HG02852 (cell line): ENCODE measurements around the gene FANCE.

Source experiments
- ATAC-seq: cut with Tn5 transposase; IDR thresholded peaks from one replicate; pipeline ENCODE4 v1.9.1; 2021; ENCODE audit warnings: mild to moderate bottlenecking, moderate library complexity; ENCODE audit not compliant: unreplicated experiment

Gene FANCE, protein sequence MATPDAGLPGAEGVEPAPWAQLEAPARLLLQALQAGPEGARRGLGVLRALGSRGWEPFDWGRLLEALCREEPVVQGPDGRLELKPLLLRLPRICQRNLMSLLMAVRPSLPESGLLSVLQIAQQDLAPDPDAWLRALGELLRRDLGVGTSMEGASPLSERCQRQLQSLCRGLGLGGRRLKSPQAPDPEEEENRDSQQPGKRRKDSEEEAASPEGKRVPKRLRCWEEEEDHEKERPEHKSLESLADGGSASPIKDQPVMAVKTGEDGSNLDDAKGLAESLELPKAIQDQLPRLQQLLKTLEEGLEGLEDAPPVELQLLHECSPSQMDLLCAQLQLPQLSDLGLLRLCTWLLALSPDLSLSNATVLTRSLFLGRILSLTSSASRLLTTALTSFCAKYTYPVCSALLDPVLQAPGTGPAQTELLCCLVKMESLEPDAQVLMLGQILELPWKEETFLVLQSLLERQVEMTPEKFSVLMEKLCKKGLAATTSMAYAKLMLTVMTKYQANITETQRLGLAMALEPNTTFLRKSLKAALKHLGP

DNA sequence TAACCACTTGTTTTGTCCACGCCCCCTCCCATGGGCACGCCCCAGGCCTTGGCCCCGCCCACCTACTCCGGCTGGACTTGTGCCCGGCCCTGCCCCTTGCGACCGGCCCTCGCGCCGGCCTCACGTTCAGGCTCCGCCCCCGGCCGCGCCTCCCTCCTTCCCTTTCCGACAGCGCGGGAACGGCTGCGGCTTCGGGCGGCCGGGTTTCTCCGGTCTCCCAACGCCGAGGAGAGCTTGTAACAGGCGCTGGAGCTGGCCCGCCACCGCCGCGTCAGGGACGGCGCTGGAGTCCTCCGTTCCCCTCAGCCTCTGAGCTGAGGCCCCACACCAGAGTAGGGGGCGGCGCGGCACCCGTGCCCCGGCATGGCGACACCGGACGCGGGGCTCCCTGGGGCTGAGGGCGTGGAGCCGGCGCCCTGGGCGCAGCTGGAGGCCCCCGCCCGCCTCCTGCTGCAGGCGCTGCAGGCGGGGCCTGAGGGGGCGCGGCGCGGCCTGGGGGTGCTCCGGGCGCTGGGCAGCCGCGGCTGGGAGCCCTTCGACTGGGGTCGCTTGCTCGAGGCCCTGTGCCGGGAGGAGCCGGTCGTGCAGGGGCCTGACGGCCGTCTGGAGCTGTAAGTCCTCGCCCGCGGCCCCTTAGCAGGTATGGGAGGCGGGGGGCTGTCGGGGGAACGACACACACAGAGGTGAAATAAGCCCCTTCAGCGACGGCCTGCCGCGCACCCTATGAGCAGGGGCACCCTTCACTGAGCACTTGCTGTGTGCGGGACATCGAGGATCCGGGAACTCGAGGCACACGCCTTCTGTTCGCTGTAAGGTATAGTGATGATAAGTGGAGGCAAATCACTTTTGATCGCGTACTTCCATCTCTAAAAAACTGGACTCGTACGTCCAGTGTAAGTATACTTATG is at the start of gene FANCE:
Gene FANCE (plus strand): TSS at position 156 of the 908 bp plus-strand sequence. CDS start 208 bp downstream, at position 364.
- peak; percentile 94 for ATAC-seq

DNA sequence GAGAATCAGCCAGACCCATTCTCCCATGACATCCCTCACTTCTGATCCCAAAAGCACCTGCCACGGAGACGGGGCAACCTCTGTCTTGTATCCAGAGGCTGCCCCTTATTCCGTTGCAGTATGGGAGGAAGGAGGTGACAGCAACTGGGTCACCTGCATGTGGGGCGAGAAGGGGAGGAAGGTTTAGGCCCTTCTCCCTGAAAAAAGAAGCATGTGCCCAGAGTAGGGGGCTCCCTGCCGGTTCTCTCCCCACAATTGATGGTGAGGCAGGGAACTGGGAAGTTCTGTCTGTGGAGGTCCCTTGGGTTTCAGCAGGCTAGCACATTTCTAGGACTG is 49.3 kb upstream of the FANCE start:
- no peak for ATAC-seq

DNA sequence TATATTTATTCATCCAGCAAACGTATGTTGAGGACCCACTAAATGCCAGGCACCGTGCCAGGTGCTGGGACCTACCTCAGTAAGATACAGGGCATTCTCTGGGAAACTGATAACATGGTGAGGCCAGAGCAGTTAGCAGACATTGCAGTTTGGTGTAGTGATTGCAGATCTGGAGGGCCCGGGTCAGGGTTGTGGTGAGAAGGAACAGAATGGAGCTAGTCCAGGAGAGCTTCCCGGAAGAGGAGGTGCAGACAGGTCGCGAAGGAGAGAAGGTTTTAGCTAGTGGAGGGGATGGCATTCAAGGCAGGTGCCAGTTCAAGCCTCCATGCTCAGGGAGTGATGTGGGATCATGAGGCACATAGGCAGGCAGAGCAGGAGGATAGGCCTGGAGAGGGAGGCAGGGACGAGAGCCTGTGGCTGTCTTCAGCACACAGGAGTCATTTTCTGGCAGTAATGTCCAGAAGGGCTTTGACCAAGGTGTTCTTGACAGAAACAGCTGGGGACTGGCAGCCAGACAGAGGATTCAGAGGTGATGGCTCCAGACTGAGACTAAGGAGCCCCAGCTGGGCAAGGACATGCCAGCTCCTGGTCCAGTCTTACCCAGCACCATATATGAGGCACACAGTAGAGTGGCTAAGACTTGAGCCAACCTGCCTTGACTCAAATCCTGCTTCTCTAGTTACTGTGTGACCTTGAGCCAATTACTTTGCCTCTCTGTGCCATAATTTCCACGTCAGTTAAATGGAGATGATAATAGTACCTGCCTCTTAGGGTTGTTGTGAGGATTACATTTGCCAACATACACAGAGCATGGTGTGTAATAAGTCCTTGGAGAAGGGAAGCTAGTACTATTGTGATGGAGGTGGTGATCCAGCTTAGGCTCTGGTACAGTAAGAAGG is 48.3 kb upstream of the FANCE start:
- ATAC-seq: no peak

DNA sequence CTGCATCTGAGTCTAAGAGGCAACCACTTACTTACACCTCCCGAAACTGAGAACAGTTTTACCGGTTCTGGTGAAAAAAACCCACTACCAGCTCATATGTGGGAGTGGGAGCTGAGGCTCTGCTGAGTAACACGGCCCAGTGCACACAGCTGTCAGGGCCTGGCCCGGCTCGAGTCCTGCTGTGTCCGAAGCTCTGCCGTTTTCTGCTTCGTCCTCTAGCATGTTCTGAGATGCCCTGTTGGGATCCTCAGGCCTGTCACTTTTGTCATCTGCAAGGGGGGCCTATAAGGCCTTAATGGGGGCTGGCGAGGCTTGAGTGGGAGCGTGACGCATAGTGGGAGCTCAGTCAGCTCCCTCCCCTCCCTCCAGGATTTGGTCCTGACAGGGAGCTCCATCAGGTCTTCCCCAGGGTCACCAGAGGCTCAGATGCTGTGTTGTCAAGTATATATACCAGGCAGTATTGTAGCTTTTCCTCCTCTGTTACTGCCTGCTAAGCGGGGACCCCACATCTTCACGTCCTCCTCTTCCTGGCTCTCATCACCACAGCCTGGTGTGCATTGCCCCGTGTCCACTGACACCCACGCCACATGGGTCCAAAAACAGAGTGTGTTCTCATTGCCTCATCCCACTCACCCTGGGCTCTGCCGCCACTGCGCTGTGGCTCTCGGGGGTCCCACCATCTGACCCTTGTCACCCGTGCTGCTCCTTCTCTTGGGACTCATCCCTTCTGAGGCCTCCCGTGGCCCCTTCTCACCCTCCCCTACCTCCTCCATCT is 45.2 kb upstream of the FANCE start:
- no peak for ATAC-seq

DNA sequence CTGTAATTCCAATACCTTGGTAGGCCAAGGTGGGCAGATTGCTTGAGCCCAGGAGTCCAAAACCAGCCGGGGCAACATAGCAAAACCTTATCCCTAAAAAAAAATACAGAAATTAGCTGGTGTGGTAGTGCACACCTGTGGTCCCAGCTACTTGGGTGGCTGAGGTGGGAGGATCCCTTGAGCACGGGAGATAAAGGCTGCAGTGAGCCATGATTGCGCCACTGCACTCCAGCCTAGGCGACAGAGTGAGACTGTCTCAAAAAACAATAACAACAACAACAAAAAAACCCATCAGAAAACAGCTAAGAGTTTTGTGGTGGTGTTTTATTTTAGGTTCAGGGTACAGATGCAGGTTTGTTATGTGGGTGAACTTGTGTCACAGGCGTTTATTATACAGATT is 42.9 kb upstream of the FANCE start:
- no peak for ATAC-seq

DNA sequence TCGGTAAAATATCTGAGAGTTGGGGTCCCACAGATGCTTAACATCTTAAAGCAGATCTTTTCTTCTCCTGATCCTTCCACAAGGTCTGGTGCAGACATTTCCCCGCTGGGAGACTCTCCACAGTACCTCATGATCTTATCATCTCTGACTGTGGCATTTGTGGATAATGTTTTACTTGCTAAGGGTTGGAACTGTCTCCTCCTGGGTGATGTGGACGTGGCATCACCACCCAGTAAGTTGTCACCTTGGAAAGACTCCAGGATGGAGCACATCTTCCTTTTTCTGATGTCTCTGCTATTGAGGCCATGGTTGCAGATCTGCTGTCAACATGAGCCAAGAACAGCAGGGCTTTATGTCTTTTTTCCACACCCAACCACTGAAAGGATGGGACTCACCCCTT is 42.0 kb upstream of the FANCE start:
- no peak for ATAC-seq

DNA sequence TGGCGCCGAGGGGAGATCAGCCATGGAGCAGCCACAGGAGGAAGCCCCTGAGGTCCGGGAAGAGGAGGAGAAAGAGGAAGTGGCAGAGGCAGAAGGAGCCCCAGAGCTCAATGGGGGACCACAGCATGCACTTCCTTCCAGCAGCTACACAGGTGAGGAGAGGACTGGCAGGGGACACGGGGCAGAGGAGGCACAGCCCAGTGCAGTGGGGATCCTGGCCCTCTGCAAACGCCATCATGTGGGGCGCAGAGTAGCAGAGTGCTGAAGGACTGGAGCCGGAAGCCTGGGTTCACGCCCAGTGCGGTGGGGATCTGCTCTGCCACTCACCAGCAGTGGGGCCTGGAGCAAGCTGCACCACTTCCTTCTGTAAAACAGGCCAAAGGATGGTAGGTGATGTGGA is 41.1 kb upstream of the FANCE start:
- no peak for ATAC-seq

DNA sequence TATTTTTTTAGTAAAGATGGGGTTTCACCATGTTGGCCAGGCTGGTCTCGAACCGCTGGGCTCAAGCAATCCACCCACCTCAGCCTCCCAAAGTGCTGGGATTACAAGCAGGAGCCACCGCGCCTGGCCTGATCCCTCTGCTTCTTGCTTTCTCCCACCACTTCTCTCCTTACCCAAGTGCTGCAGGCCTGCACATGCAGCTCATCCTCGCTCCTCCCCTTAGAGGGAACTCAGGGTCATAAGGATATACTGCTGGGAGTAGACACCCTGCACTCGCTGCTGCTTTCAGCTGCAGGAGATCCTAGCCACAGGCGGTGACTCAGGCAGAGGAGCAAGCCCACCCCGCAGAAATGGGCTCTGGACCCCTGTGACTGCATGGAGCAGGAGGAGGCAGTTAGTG is 40.0 kb upstream of the FANCE start:
- no peak for ATAC-seq

DNA sequence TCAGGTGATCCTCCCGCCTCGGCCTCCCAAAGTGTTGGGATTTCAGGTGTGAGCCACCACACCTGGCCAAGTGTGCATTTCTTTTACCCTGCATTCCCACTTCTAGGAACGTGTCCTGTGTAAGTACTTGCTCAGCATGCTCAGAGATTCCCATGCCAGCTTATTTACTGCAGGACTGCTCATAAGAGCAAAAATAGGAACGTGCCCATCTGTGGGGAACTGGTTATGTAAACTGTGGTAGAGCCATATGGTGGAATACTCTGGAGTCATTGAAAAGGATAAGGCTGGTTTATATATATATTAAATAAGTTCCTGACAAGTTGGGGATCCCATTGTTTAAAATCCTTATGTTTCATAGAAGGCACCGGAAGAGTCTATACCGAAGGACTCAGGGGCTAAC is 38.2 kb upstream of the FANCE start:
- no peak for ATAC-seq

DNA sequence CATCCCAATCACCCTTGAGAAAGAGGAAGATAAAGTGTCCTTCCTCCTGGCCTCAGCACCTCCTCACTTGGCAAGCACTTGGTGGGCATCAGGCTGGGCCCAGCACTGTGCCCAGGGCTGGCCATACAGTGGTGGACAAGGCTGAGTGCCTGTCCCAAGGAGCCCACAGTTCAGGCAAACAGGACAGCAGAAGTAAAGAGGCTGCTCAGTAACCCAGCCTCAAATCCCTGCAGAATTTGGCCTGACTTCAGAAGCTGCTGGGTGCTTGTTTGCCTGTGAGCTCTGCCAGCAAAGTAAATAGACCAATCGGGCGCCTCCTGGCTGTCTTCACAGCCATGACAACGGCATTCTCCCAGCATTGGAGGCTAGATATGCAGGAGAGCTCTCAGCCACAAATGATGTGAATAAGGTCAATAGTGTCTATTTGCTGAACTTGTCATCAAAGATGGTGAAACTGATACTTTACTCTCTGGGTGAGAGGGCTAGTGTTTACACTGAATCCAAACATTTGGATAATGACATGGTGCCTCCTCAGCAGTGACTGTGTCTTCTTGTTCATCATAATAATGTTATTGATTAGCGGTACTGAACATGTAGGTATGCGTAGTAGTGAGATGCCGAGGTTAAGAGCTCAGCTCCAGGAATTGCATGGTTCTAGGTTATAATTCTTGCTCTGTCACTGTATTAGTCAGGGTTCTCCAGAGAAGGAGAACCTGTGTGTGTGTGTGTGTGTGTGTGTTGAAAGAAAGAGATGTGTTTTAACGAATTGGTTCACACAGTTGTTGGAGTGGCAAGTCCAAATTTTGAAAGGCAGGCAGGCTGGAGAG is 36.9 kb upstream of the FANCE start:
- no peak for ATAC-seq

DNA sequence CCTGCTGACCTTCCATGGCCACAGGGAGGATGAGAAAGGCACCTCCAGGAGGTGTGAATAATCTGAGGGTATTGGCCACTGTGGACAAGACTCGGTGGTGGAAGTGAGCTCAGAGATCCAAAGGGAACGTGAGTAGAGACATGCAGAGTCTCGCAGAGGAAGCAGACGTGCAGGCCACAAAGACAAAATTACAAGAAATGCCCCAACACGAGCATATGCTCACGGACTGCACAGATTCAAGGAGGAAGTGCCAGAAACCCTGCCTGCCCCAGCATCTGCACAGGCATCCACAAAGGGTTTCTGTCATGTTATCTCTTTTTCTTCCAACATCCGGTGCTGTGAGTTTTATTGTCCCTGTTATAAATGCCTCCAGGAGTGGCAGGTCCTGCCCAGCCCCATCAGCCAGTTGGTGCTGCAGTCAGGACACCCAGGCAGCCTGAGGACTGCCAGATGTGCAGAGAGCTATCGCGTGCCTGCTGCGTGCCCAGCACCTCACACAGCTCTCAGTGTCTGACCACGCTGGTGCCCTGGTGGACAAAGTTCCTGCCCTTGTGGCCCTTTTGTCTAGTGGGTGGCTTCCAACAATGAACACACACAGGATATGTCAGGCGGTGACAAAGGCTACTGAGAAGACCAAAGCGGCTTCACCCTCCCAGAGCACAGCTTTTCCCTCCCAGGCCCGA is 34.0 kb upstream of the FANCE start:
- no peak for ATAC-seq

DNA sequence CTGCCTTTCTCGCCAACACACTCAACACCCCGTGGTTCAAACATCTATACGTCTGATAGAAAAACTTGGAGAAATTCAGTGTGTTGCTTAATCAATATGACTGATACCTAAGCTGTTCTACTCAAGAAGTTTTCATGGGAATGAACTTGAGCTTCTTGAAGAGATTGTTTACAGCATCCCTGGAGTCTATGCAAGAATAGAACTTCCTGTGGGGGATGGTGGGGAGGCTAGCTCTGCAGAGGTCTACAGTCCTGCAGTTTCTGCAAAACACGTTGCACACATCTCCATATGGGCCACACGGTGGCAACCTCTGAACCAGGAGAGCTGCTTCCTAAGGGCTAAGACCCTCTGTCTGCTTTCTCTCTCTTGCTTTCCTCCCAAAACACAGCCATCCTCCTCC is 32.7 kb upstream of the FANCE start:
- no peak for ATAC-seq

DNA sequence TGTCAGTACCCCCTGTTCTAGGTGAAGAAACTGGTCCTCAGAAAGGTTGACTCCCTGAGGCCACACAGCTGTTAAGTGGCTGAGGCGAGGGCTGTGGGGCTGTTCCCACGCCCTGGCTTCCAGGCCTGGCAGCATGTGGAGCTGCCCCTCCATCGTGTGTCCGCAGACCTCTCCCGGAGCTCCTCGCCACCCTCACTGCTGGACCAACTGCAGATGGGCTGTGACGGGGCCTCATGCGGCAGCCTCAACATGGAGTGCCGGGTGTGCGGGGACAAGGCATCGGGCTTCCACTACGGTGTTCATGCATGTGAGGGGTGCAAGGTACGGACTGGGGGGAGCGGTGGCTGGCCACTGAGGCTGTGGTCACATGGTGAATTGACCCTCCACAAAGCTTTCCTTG is 32.2 kb upstream of the FANCE start:
- ATAC-seq: no peak

DNA sequence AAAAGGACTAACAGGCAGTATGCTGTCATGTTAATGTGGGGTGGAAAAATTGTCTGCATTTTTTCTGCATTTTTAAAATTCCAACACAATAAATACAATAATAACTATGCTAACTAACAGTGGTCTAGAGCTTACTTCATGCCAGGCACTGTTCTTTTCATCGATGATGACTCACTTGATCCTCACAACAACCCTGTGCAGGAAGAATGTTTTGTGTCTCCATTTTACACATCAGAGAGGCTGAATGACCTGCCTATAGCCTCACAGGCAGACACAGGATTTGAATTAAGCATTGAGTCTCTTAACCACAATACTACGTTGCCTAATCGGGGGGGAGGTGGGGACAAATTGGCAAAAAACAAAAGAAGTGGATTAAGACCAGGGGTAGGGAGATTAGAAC is 26.9 kb upstream of the FANCE start:
- no peak for ATAC-seq

DNA sequence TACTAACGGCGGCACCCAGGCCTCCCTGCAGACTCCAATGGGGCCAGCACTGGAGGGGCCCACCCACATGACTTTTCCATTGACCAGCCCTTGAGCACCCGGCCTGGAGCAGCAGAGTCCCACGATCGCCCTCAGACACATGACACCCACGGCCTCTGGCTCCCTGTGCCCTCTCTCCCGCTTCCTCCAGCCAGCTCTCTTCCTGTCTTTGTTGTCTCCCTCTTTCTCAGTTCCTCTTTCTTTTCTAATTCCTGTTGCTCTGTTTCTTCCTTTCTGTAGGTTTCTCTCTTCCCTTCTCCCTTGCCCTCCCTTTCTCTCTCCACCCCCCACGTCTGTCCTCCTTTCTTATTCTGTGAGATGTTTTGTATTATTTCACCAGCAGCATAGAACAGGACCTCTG is 26.1 kb upstream of the FANCE start:
- no peak for ATAC-seq

DNA sequence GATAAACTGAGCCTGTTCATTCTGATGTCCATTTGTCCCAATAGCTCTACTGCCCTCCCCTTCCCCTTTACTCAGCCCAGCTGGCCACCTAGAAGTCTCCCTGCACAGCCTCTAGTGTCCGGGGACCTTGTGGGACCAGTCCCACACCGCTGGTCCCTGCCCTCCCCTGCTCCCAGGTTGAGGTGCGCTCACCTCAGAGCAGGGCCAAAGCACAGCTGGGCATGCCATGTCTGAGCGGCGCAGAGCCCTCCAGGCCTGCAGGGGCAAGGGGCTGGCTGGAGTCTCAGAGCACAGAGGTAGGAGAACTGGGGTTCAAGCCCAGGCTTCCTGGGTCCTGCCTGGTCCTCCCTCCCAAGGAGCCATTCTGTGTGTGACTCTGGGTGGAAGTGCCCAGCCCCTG is 24.7 kb upstream of the FANCE start:
- ATAC-seq: no peak

DNA sequence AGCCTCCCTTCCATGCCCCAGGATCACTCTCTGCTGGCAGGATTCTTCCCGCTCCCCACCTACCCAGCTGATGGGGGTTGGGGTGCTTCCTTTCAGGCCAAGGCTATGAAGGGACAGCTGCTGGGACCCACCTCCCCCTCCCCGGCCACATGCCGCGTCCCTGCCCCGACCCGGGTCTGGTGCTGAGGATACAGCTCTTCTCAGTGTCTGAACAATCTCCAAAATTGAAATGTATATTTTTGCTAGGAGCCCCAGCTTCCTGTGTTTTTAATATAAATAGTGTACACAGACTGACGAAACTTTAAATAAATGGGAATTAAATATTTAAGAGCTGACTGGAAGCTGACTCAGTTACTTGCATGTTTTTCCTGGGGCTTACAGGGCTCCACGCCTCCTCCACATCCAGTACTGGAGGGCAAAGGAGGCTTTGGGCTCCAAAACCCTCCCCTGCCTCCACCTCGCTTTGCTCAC is 24.3 kb upstream of the FANCE start:
- no peak for ATAC-seq

DNA sequence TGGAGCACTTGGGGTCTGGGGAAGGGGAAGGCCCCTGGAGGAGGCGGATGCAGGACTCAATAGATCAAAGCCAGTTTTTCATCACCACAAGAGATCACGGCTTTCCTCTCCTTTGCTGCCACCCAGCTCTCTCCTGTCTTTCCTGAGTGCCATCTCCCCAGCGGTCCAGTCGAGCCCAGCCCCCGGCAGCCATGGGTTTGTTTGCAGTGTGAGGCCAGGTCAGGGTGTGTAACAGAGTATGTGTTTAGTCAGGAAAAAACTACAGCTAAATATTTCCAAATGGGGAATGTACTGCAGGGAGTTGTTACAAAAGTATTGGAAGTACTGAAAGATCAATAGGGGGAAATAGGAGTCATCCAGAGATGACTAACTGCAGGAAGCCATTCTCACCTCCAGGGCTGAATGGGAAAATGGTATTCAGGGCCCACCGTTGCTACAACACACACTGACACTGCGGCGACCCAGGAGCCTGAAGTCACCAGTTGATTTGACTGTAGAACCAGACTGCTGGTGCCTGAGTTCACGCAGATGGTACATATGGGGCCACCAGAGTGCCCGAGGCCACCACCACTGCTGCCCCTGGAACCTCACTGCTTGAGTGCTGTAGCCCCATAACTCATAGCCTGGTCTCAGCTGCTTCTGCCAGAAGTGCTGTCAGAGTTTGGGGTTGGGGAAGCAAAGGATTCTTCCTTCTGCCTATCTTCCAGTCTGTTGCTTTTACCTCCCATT is 23.6 kb upstream of the FANCE start:
- ATAC-seq: no peak
